H9 (cell line): Measurements from ENCODE around the gene PDGFRB. TPM values are rescaled to one million over a fixed set of nuclear protein-coding genes. Genes with fewer than 3 reads are reported as not detected.

ENCODE experiments used
- DNase-seq: peaks from one replicate; pipeline ENCODE4 v3.0.0-alpha.2; 2017
- H2AFZ ChIP-seq: one replicate; pipeline ENCODE4 v1.6.1; 2013; ENCODE audit warnings: mild to moderate bottlenecking, low read length, control low read depth, moderate library complexity
- H2AK5ac ChIP-seq: 2 replicates; pipeline ENCODE4 v1.6.1; 2013; ENCODE audit warnings: low read length, control low read depth, mixed read lengths; ENCODE audit not compliant: insufficient read length
- H2BK120ac ChIP-seq: one replicate; pipeline ENCODE4 v1.6.1; 2013; ENCODE audit warnings: low read depth, mild to moderate bottlenecking, low read length, control low read depth, inconsistent platforms; ENCODE audit not compliant: poor library complexity, severe bottlenecking
- H2BK12ac ChIP-seq: 2 replicates; pipeline ENCODE4 v1.6.1; 2013; ENCODE audit warnings: low read length, control low read depth, mixed read lengths, low read depth; ENCODE audit not compliant: insufficient read length
- H2BK15ac ChIP-seq: 2 replicates; pipeline ENCODE4 v1.6.1; 2013; ENCODE audit warnings: low read depth, low read length, control low read depth
- H2BK20ac ChIP-seq: one replicate; pipeline ENCODE4 v1.6.1; 2013; ENCODE audit warnings: low read depth, mild to moderate bottlenecking, low read length, control low read depth, inconsistent platforms; ENCODE audit not compliant: poor library complexity, severe bottlenecking
- H2BK5ac ChIP-seq: 2 replicates; pipeline ENCODE4 v1.6.1; 2013; ENCODE audit warnings: low read length, control low read depth, mixed read lengths; ENCODE audit not compliant: insufficient read length
- H3K14ac ChIP-seq: 2 replicates; pipeline ENCODE4 v1.6.1; 2013; ENCODE audit warnings: low read length, control low read depth; ENCODE audit not compliant: insufficient read depth
- H3K18ac ChIP-seq: 2 replicates; pipeline ENCODE4 v1.6.1; 2013; ENCODE audit warnings: low read depth, mild to moderate bottlenecking, mixed read lengths, low read length, control low read depth; ENCODE audit not compliant: insufficient read length
- H3K23ac ChIP-seq: 2 replicates; pipeline ENCODE4 v1.6.1; 2013; ENCODE audit warnings: low read length, control low read depth, mixed read lengths, low read depth; ENCODE audit not compliant: insufficient read length
- H3K23me2 ChIP-seq: 2 replicates; pipeline ENCODE4 v1.6.1; 2013; ENCODE audit warnings: low read depth, mild to moderate bottlenecking, mixed read lengths, low read length, control low read depth; ENCODE audit not compliant: insufficient read length, poor library complexity, severe bottlenecking
- H3K27ac ChIP-seq: 2 replicates; pipeline ENCODE4 v1.5.1; 2013; ENCODE audit warnings: low read length, control low read depth, mixed read lengths, low read depth; ENCODE audit not compliant: insufficient read length
- H3K27me3 ChIP-seq: 2 replicates; pipeline ENCODE4 v1.6.1; 2013; ENCODE audit warnings: low read length, control low read depth, inconsistent platforms; ENCODE audit not compliant: insufficient read depth
- H3K4ac ChIP-seq: 2 replicates; pipeline ENCODE4 v1.6.1; 2013; ENCODE audit warnings: low read depth, mild to moderate bottlenecking, control low read depth, inconsistent platforms, low read length, moderate library complexity
- H3K4me1 ChIP-seq: 2 replicates; pipeline ENCODE4 v1.6.1; 2013; ENCODE audit warnings: low read length, control low read depth, inconsistent platforms; ENCODE audit not compliant: insufficient read depth
- H3K4me2 ChIP-seq: 2 replicates; pipeline ENCODE4 v1.6.1; 2013; ENCODE audit warnings: low read length, control low read depth, mixed read lengths; ENCODE audit not compliant: insufficient read length, insufficient read depth
- H3K56ac ChIP-seq: 2 replicates; pipeline ENCODE4 v1.6.1; 2013; ENCODE audit warnings: low read depth, mild to moderate bottlenecking, mixed read lengths, low read length, control low read depth; ENCODE audit not compliant: insufficient read length
- H3K79me1 ChIP-seq: 2 replicates; pipeline ENCODE4 v1.6.1; 2013; ENCODE audit warnings: low read depth, mild to moderate bottlenecking, moderate library complexity, low read length, control low read depth, inconsistent platforms; ENCODE audit not compliant: insufficient read depth, poor library complexity, severe bottlenecking
- H3K79me2 ChIP-seq: 2 replicates; pipeline ENCODE4 v1.6.1; 2013; ENCODE audit warnings: low read length, control low read depth, inconsistent platforms; ENCODE audit not compliant: insufficient read depth
- H3K9ac ChIP-seq: 2 replicates; pipeline ENCODE4 v1.6.1; 2013; ENCODE audit warnings: low read length, control low read depth, mixed read lengths; ENCODE audit not compliant: insufficient read length; ENCODE audit errors: extremely low read depth
- H3K9me3 ChIP-seq: one replicate; pipeline ENCODE4 v1.6.1; 2013; ENCODE audit warnings: low read depth, low read length, inconsistent platforms; ENCODE audit not compliant: control insufficient read depth
- H3T11ph ChIP-seq: one replicate; pipeline ENCODE4 v1.6.1; 2013; ENCODE audit warnings: mild to moderate bottlenecking, low read length, control low read depth, inconsistent platforms
- H4K20me1 ChIP-seq: one replicate; pipeline ENCODE4 v1.6.1; 2013; ENCODE audit not compliant: control insufficient read depth, insufficient read length, insufficient read depth
- H4K5ac ChIP-seq: 2 replicates; pipeline ENCODE4 v1.6.1; 2013; ENCODE audit warnings: low read depth, mild to moderate bottlenecking, mixed read lengths, low read length, control low read depth; ENCODE audit not compliant: insufficient read length
- H4K8ac ChIP-seq: replicated peaks from 2 replicates; pipeline ENCODE4 v1.6.1; 2013; ENCODE audit warnings: low read length, control low read depth, mixed read lengths, low read depth; ENCODE audit not compliant: insufficient read length
- H4K91ac ChIP-seq: 2 replicates; pipeline ENCODE4 v1.6.1; 2013; ENCODE audit warnings: low read depth, mild to moderate bottlenecking, moderate library complexity, mixed read lengths, low read length, control low read depth; ENCODE audit not compliant: insufficient read length
- H3K27ac Mint-ChIP-seq, 3 experiments: 2 replicates in 2 of 3; 3 replicates in 1 of 3; pipeline ENCODE4 v1.8.0; 2020 to 2021; ENCODE audit warnings: mixed read lengths in 3 of 3, mild to moderate bottlenecking in 1 of 3, moderate library complexity in 1 of 3
- H3K27me3 Mint-ChIP-seq: 2 replicates; pipeline ENCODE4 v1.8.0; 2021; ENCODE audit warnings: low read depth, mild to moderate bottlenecking, moderate library complexity, mixed read lengths
- H3K36me3 Mint-ChIP-seq, 3 experiments: 2 replicates in 2 of 3; 3 replicates in 1 of 3; pipeline ENCODE4 v1.8.0; 2020 to 2021; ENCODE audit warnings: low read depth in 3 of 3, mixed read lengths in 3 of 3; ENCODE audit not compliant: insufficient read depth in 1 of 3
- H3K4me1 Mint-ChIP-seq, 2 experiments: 2 replicates each; pipeline ENCODE4 v1.8.0; 2020; ENCODE audit warnings: mixed read lengths in 2 of 2
- H3K4me3 Mint-ChIP-seq, 2 experiments: 2 replicates in 1 of 2; 3 replicates in 1 of 2; pipeline ENCODE4 v1.8.0; 2020 to 2021; ENCODE audit warnings: mild to moderate bottlenecking in 2 of 2, mixed read lengths in 2 of 2, moderate library complexity in 1 of 2
- H3K9me3 Mint-ChIP-seq, 2 experiments: 2 replicates in 1 of 2; 3 replicates in 1 of 2; pipeline ENCODE4 v1.8.0; 2020; ENCODE audit warnings: mild to moderate bottlenecking in 2 of 2, mixed read lengths in 2 of 2, moderate library complexity in 1 of 2
- WGBS: extraction: QIAGEN DNeasy Blood & Tissue Kit; methylation state at CpG from one replicate; pipeline ENCODE4 v1.1.7; 2013; ENCODE audit warnings: missing lambda C conversion rate, low lambda C conversion rate, mixed read lengths; ENCODE audit not compliant: insufficient read length; ENCODE audit errors: extremely low coverage; 5-methylcytosine and 5-hydroxymethylcytosine counted together
- total RNA-seq: library from RNA; stranded (reverse); gene quantifications from 2 replicates; pipeline ENCODE4 v1.2.1, GENCODE V29; 2021
- TF ChIP-seq, protein P1 (sequence below): fragments of 200-600 bp; sonication (generic); conservative IDR thresholded peaks from 3 replicates; pipeline ENCODE4 v1.8.0; 2021; ENCODE audit warnings: antibody characterized with exemption, mild to moderate bottlenecking

Gene PDGFRB
- total RNA-seq, 1 experiment from 2014 or later = 2.2 TPM

GRCh38 chr5:150168864-150169263 is 13.2 kb upstream of the PDGFRB start:
- peaks cover 3 to 6% of the 10 kb centered on the region in 2 experiments; a peak in 2 of 5 replicates for H3K9me3 Mint-ChIP-seq
- Histone ChIP-seq H3K79me1 (no peaks in the 10 kb centered on the region), H3K9ac (no peak overlapping the region), H3K23me2 (no peaks in the 10 kb centered on the region), H2BK15ac (no peak overlapping the region), H2AK5ac (no peak overlapping the region), H3K27me3 (peaks cover 63% of the 10 kb centered on the region), H3T11ph (no peak overlapping the region), H2AFZ (no peak overlapping the region), H4K20me1 (no peaks in the 10 kb centered on the region), H3K79me2 (no peaks in the 10 kb centered on the region), H3K27ac (no peak overlapping the region), H2BK20ac (no peak overlapping the region), H4K5ac (no peak overlapping the region), H3K14ac (no peak overlapping the region), H3K23ac (no peak overlapping the region), H3K9me3 (no peaks in the 10 kb centered on the region), H2BK120ac (no peak overlapping the region), H3K4me1 (no peaks in the 10 kb centered on the region), H4K91ac (no peak overlapping the region), H2BK12ac (no peak overlapping the region), H3K4me2 (no peak overlapping the region), H3K18ac (no peak overlapping the region), H3K56ac (no peak overlapping the region), H3K4ac (no peak overlapping the region), H4K8ac (no peak overlapping the region), H2BK5ac (no peak overlapping the region)
- TF ChIP-seq, protein P1, sequence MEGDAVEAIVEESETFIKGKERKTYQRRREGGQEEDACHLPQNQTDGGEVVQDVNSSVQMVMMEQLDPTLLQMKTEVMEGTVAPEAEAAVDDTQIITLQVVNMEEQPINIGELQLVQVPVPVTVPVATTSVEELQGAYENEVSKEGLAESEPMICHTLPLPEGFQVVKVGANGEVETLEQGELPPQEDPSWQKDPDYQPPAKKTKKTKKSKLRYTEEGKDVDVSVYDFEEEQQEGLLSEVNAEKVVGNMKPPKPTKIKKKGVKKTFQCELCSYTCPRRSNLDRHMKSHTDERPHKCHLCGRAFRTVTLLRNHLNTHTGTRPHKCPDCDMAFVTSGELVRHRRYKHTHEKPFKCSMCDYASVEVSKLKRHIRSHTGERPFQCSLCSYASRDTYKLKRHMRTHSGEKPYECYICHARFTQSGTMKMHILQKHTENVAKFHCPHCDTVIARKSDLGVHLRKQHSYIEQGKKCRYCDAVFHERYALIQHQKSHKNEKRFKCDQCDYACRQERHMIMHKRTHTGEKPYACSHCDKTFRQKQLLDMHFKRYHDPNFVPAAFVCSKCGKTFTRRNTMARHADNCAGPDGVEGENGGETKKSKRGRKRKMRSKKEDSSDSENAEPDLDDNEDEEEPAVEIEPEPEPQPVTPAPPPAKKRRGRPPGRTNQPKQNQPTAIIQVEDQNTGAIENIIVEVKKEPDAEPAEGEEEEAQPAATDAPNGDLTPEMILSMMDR = no peak
- H3K36me3 Mint-ChIP-seq = no peaks in the 10 kb centered on the region
- peaks cover 13 to 24% of the 10 kb centered on the region in 2 experiments for H3K4me1 Mint-ChIP-seq
- no peak overlapping the region for H3K4me3 Mint-ChIP-seq
- DNase-seq = no peak
- H3K27ac Mint-ChIP-seq = no peak overlapping the region
- WGBS = no CpG with 5 or more reads among the region's 3 CpGs
- peaks cover 99% of the 10 kb centered on the region for H3K27me3 Mint-ChIP-seq
